IMR-90 (cell line): ENCODE data around the gene ALAS1. TPM values are rescaled to one million over a fixed set of nuclear protein-coding genes. Genes with fewer than 3 reads are reported as not detected.

Source experiments
- ATAC-seq: fragments of 200-7000 bp; cut with Tn5 transposase; 2 replicates; pipeline ENCODE4 v1.9.1; 2020; ENCODE audit warnings: low read depth, mild to moderate bottlenecking, moderate library complexity
- BruUV-seq: library from RNA; stranded (reverse); fragments of 400-500 nt; replicated peaks from 2 replicates; lab custom pipeline; 2021; lab: Mats Ljungman, UMichigan
- CTCF ChIA-PET: fragments of 300-600 bp; formaldehyde crosslinking; extraction: SDS; loops from one replicate; lab custom pipeline; 2021; ENCODE audit warnings: antibody characterized with exemption; lab: Yijun Ruan, JAX
- POLR2A ChIA-PET: fragments of 300-600 bp; sonication (Branson Sonifier 250); formaldehyde crosslinking; loops from one replicate; lab custom pipeline; 2022; ENCODE audit warnings: antibody characterized with exemption; ENCODE audit not compliant: unreplicated experiment; lab: Charles Lee
- DNase-seq: peaks from one replicate; pipeline ENCODE4 v3.0.0; 2013
- H2AFZ ChIP-seq: replicated peaks from 2 replicates; pipeline ENCODE3; 2013; ENCODE audit warnings: low read length, mild to moderate bottlenecking; ENCODE audit not compliant: poor library complexity
- H2AK5ac ChIP-seq: 2 replicates; pipeline ENCODE4 v1.6.1; 2013; ENCODE audit warnings: low read depth, low read length, inconsistent platforms
- H2AK9ac ChIP-seq: replicated peaks from 2 replicates; pipeline ENCODE3; 2013; ENCODE audit warnings: mild to moderate bottlenecking, low read depth, low read length, moderate library complexity; ENCODE audit not compliant: poor library complexity
- H2BK120ac ChIP-seq: 2 replicates; pipeline ENCODE4 v1.6.1; 2013; ENCODE audit warnings: low read depth, low read length, inconsistent platforms
- H2BK15ac ChIP-seq: 3 replicates; pipeline ENCODE4 v1.6.1; 2013; ENCODE audit warnings: low read depth, low read length, inconsistent platforms
- H2BK20ac ChIP-seq: 2 replicates; pipeline ENCODE4 v1.6.1; 2013; ENCODE audit warnings: low read depth, mild to moderate bottlenecking, inconsistent platforms, low read length, moderate library complexity
- H2BK5ac ChIP-seq: 2 replicates; pipeline ENCODE4 v1.6.1; 2013; ENCODE audit warnings: mild to moderate bottlenecking, low read depth, low read length, inconsistent platforms; ENCODE audit not compliant: poor library complexity, severe bottlenecking
- H3K14ac ChIP-seq: replicated peaks from 2 replicates; pipeline ENCODE4 v1.6.1; 2013; ENCODE audit warnings: low read depth, low read length, inconsistent platforms
- H3K18ac ChIP-seq: 2 replicates; pipeline ENCODE4 v1.6.1; 2013; ENCODE audit warnings: low read depth, low read length, control low read depth
- H3K23ac ChIP-seq: 2 replicates; pipeline ENCODE4 v1.6.1; 2013; ENCODE audit warnings: low read depth, low read length, inconsistent platforms
- H3K27ac ChIP-seq: 2 replicates; pipeline ENCODE4 v1.5.1; 2013; ENCODE audit warnings: mild to moderate bottlenecking, control low read depth, low read length; ENCODE audit not compliant: insufficient read depth
- H3K27me3 ChIP-seq: 2 replicates; pipeline ENCODE4 v1.6.1; 2013; ENCODE audit warnings: low read length; ENCODE audit not compliant: control insufficient read depth, insufficient read depth
- H3K36me3 ChIP-seq: 2 replicates; pipeline ENCODE4 v1.6.1; 2013; ENCODE audit warnings: low read length, mixed read lengths; ENCODE audit not compliant: control insufficient read depth, insufficient read depth
- H3K4ac ChIP-seq: 2 replicates; pipeline ENCODE4 v1.6.1; 2013; ENCODE audit warnings: low read depth, low read length, inconsistent platforms
- H3K4me1 ChIP-seq: 2 replicates; pipeline ENCODE4 v1.6.1; 2013; ENCODE audit warnings: low read length, mixed read lengths; ENCODE audit not compliant: control insufficient read depth, insufficient read depth
- H3K4me2 ChIP-seq: 2 replicates; pipeline ENCODE4 v1.6.1; 2013; ENCODE audit warnings: low read depth, mild to moderate bottlenecking, control low read depth, low read length, moderate library complexity
- H3K4me3 ChIP-seq: 2 replicates; pipeline ENCODE4 v1.5.1; 2013; ENCODE audit warnings: low read depth, mild to moderate bottlenecking, control low read depth, low read length, moderate library complexity; ENCODE audit not compliant: insufficient read depth
- H3K56ac ChIP-seq: 2 replicates; pipeline ENCODE4 v1.6.1; 2013; ENCODE audit warnings: low read length, inconsistent platforms; ENCODE audit not compliant: insufficient read depth; ENCODE audit errors: extremely low read depth
- H3K79me1 ChIP-seq, 2 experiments: 2 replicates each; pipeline ENCODE4 v1.6.1; 2013; ENCODE audit warnings: low read length in 2 of 2, inconsistent platforms in 1 of 2, low read depth in 1 of 2
- H3K9ac ChIP-seq: 2 replicates; pipeline ENCODE4 v1.6.1; 2013; ENCODE audit warnings: low read depth, low read length, control low read depth
- H3K9me1 ChIP-seq: 2 replicates; pipeline ENCODE4 v1.6.1; 2013; ENCODE audit warnings: low read length, inconsistent platforms; ENCODE audit not compliant: insufficient read depth
- H3K9me3 ChIP-seq: 2 replicates; pipeline ENCODE4 v1.6.1; 2013; ENCODE audit warnings: low read length; ENCODE audit not compliant: control insufficient read depth, insufficient read depth
- H4K20me1 ChIP-seq: 2 replicates; pipeline ENCODE4 v1.6.1; 2013; ENCODE audit warnings: low read length, inconsistent platforms; ENCODE audit not compliant: insufficient read depth
- H4K5ac ChIP-seq: 2 replicates; pipeline ENCODE4 v1.6.1; 2013; ENCODE audit warnings: mild to moderate bottlenecking, low read depth, low read length, control low read depth
- H4K8ac ChIP-seq, 2 experiments: 2 replicates each; pipeline ENCODE4 v1.6.1; 2013; ENCODE audit warnings: low read depth in 2 of 2, low read length in 2 of 2, control low read depth in 1 of 2, inconsistent platforms in 1 of 2
- H4K91ac ChIP-seq: 2 replicates; pipeline ENCODE4 v1.6.1; 2013; ENCODE audit warnings: low read depth, low read length, inconsistent platforms; ENCODE audit not compliant: insufficient read depth
- BHLHE40 ChIP-seq: fragments of 150-350 bp; IDR thresholded peaks from 2 replicates; pipeline ENCODE4 v1.6.1; 2016; ENCODE audit warnings: mild to moderate bottlenecking, low read depth, low read length
- CEBPB ChIP-seq: IDR thresholded peaks from 2 replicates; pipeline ENCODE4 v1.6.1; 2012; ENCODE audit warnings: low read depth, low read length, improper control_type of control experiment
- CTCF ChIP-seq: conservative IDR thresholded peaks from 2 replicates; pipeline ENCODE4 v1.5.1; 2012; ENCODE audit warnings: mild to moderate bottlenecking, low read depth, low read length, improper control_type of control experiment
- ELK1 ChIP-seq: fragments of 150-350 bp; IDR thresholded peaks from 2 replicates; pipeline ENCODE4 v1.6.1; 2016; ENCODE audit warnings: low read depth, mild to moderate bottlenecking, low read length, moderate library complexity, borderline replicate concordance
- MXI1 ChIP-seq: IDR thresholded peaks from 2 replicates; pipeline ENCODE4 v1.6.1; 2012; ENCODE audit warnings: low read depth, mild to moderate bottlenecking, low read length, moderate library complexity, borderline replicate concordance
- POLR2A ChIP-seq: IDR thresholded peaks from 2 replicates; pipeline ENCODE4 v1.6.1; 2012; ENCODE audit warnings: mild to moderate bottlenecking, low read depth, low read length
- RAD21 ChIP-seq: IDR thresholded peaks from 2 replicates; pipeline ENCODE4 v1.6.1; 2012; ENCODE audit warnings: low read length, improper control_type of control experiment
- RCOR1 ChIP-seq: IDR thresholded peaks from 2 replicates; pipeline ENCODE4 v1.6.1; 2012; ENCODE audit warnings: mild to moderate bottlenecking, low read length, improper control_type of control experiment; ENCODE audit not compliant: insufficient replicate concordance
- RFX5 ChIP-seq: IDR thresholded peaks from 2 replicates; pipeline ENCODE4 v1.8.0; 2012; ENCODE audit warnings: low read depth, mild to moderate bottlenecking, low read length, moderate library complexity
- USF2 ChIP-seq: fragments of 150-350 bp; IDR thresholded peaks from 2 replicates; pipeline ENCODE4 v1.6.1; 2017; ENCODE audit warnings: mild to moderate bottlenecking, antibody characterized with exemption, low read length, low read depth
- WGBS, 2 experiments: methylation state at CpG; one replicate each; pipeline versions ENCODE4 v1.1.5 to v1.1.7; 2013; ENCODE audit warnings: missing lambda C conversion rate in 2 of 2; ENCODE audit not compliant: insufficient read length in 1 of 2; ENCODE audit errors: extremely low coverage in 2 of 2; 5-methylcytosine and 5-hydroxymethylcytosine counted together
- dilution Hi-C: fragments of 300-500 bp; cut with HindIII; formaldehyde crosslinking; loops from one replicate; pipeline ENCODE4 v1.14.3; 2018; ENCODE audit warnings: low sequenced_read_pairs; ENCODE audit not compliant: unreplicated experiment
- in situ Hi-C: fragments of 300-500 bp; cut with MboI; formaldehyde crosslinking; loops from 3 replicates; pipeline ENCODE4 v1.14.3; 2019; ENCODE audit warnings: low sequenced_read_pairs, inconsistent platforms, mixed read lengths
- intact Hi-C: fragments of 100-400 bp; cut with micrococcal nuclease; formaldehyde crosslinking; loops from 2 replicates; pipeline ENCODE4 v1.10.0; 2022
- polyA plus RNA-seq, 3 experiments: library from polyadenylated mRNA; depleted of rRNA; stranded (reverse); fragments of >200 nt; gene quantifications; 2 replicates each; pipeline ENCODE4 v1.2.3, GENCODE V29; 2012; ENCODE audit warnings: low replicate concordance in 1 of 3
- total RNA-seq: library from RNA; depleted of rRNA; stranded (reverse); fragments of >200 nt; gene quantifications from 2 replicates; pipeline ENCODE4 v1.2.3, GENCODE V29; 2012

The ALAS1 gene
- total and polyA plus RNA-seq, 2 of the 4 experiments (the other 2 are of a cell fraction), result 32.8 to 47.2 TPM

- Histone ChIP-seq H3K18ac (no peak overlapping the region), H3K36me3 (peaks cover 61% of the 10 kb centered on the region), H4K5ac (no peak overlapping the region), H3K9ac (no peak overlapping the region), H3K9me3 (no peaks in the 10 kb centered on the region), H3K56ac (no peak overlapping the region), H3K9me1 (no peaks in the 10 kb centered on the region), H2AK5ac (no peak overlapping the region), H3K79me1 (peaks cover 20 to 62% of the 10 kb centered on the region in 2 experiments), H3K27ac (no peak overlapping the region), H3K14ac (no peak overlapping the region), H3K27me3 (no peaks in the 10 kb centered on the region), H4K91ac (no peak overlapping the region), H4K8ac (no peak overlapping the region), H2BK5ac (no peak overlapping the region), H2BK20ac (no peak overlapping the region), H4K20me1 (peaks cover 16% of the 10 kb centered on the region; the same call in 1 of the 2 replicates), H3K4me2 (no peak overlapping the region), H2BK120ac (no peak overlapping the region), H3K23ac (no peak overlapping the region), H2AFZ (no peak overlapping the region), H2BK15ac (no peak overlapping the region), H3K4ac (no peak overlapping the region), H3K4me1 (0 out of 2 replicates have a peak, but pooled peaks cover 2% of the 10 kb centered on the region), H3K4me3 (no peak overlapping the region), H2AK9ac (no peak overlapping the region)
- ATAC-seq (no peak), DNase-seq (no peak)
- WGBS, 2 experiments, result 100% methylated on average over 1 of the region's 4 CpGs; no CpG with 5 or more reads in 1 of the 2 experiments
- in situ Hi-C loops, result no loop called here
- BruUV-seq, result no TSS peak
- dilution Hi-C loops, result no loop called here
- ChIA-PET POLR2A (interaction anchor here (0.6 kb wide), 1 partner anchor 13 kb away, joined by 3 read pairs; no protein-coding TSS in a partner anchor), CTCF (no interaction called here)
- intact Hi-C loops, result no loop called here
- TF ChIP-seq RFX5, result no peak
- no peak for TF ChIP-seq ELK1
- no peak for TF ChIP-seq MXI1
- no peak for TF ChIP-seq POLR2A
- no peak for TF ChIP-seq USF2
- TF ChIP-seq BHLHE40, result no peak
- no peak for TF ChIP-seq CTCF
- no peak for TF ChIP-seq CEBPB
- TF ChIP-seq RAD21, result no peak
- TF ChIP-seq RCOR1, result no peak
Measured at GRCh38 chr3:52259448-52259847, 61.5 kb downstream of the ALAS1 start.
